ENCODE measurements around the gene FAH.

Gene FAH

GRCh38 chr15:80201256-80202015 is 48.6 kb downstream of the FAH start:
- no peak for DNase-seq (ENCODE audit: low read depth)

GRCh38 chr15:80202016-80202315 is 49.2 kb downstream of the FAH start:
- no peak for DNase-seq (ENCODE audit: low read depth)

- no peak for DNase-seq (ENCODE audit: low read depth)
Measured at GRCh38 chr15:80202641-80203360, 50.0 kb downstream of the FAH start.

GRCh38 chr15:80203361-80203885 is 50.6 kb downstream of the FAH start:
- no peak for DNase-seq (ENCODE audit: low read depth)

- no peak for DNase-seq (ENCODE audit: low read depth)
Measured at GRCh38 chr15:80204231-80204630, 51.4 kb downstream of the FAH start.

- DNase-seq (ENCODE audit: low read depth) = no peak
Measured at GRCh38 chr15:80207887-80208286, 55.1 kb downstream of the FAH start.

- DNase-seq (ENCODE audit: low read depth) = no peak
Measured at GRCh38 chr15:80208758-80209734, 56.2 kb downstream of the FAH start.

GRCh38 chr15:80210611-80211573 is 58.1 kb downstream of the FAH start:
- DNase-seq (ENCODE audit: low read depth) = no peak

GRCh38 chr15:80211976-80212375 is 59.2 kb downstream of the FAH start:
- DNase-seq (ENCODE audit: low read depth) = no peak

- DNase-seq (ENCODE audit: low read depth) = no peak
Measured at GRCh38 chr15:80214910-80215309, 62.1 kb downstream of the FAH start.

GRCh38 chr15:80216141-80216540 is 63.3 kb downstream of the FAH start:
- DNase-seq (ENCODE audit: low read depth) = no peak

GRCh38 chr15:80216911-80217310 is 64.1 kb downstream of the FAH start:
- no peak for DNase-seq (ENCODE audit: low read depth)

GRCh38 chr15:80217327-80217900 is 64.6 kb downstream of the FAH start:
- no peak for DNase-seq (ENCODE audit: low read depth)

- no peak for DNase-seq (ENCODE audit: low read depth)
Measured at GRCh38 chr15:80219955-80220354, 67.2 kb downstream of the FAH start.

- DNase-seq (ENCODE audit: low read depth) = no peak
Measured at GRCh38 chr15:80228959-80229610, 76.3 kb downstream of the FAH start.

- no peak for DNase-seq (ENCODE audit: low read depth)
Measured at GRCh38 chr15:80231371-80231770, 78.6 kb downstream of the FAH start.

GRCh38 chr15:80233581-80233980 is 80.8 kb downstream of the FAH start:
- DNase-seq (ENCODE audit: low read depth) = no peak

- DNase-seq (ENCODE audit: low read depth) = no peak
Measured at GRCh38 chr15:80234883-80235282, 82.1 kb downstream of the FAH start.

Data from stimulated activated CD8-positive, alpha-beta memory T cell treated with anti-CD3 and anti-CD28 coated beads, Interleukin-12 subunit alpha, Interleukin-12 subunit beta, amount 100 ng/mL, for 4 hours (primary cell).